Upper lobe of right lung (tissue), 1 donor: ENCODE data around the gene CCDC86. TPM values are rescaled to one million over a fixed set of nuclear protein-coding genes. Genes with fewer than 3 reads are reported as not detected.

Source experiments
- ATAC-seq: fragments of 200-7000 bp; cut with Tn5 transposase; one replicate; pipeline ENCODE4 v1.9.1; 2020; ENCODE audit warnings: mild to moderate bottlenecking, moderate library complexity
- DNase-seq: peaks from one replicate; pipeline ENCODE4 v3.0.0-alpha.2; 2020
- H3K27ac ChIP-seq: fragments of 200-600 bp; one replicate; pipeline ENCODE4 v1.8.0; 2022
- H3K27me3 ChIP-seq: fragments of 200-600 bp; one replicate; pipeline ENCODE4 v1.8.0; 2022; ENCODE audit warnings: mild to moderate bottlenecking
- H3K36me3 ChIP-seq: fragments of 200-600 bp; one replicate; pipeline ENCODE4 v1.8.0; 2022
- H3K4me1 ChIP-seq: fragments of 200-600 bp; one replicate; pipeline ENCODE4 v1.8.0; 2022
- H3K4me3 ChIP-seq: fragments of 200-600 bp; one replicate; pipeline ENCODE4 v1.8.0; 2022; ENCODE audit warnings: mild to moderate bottlenecking
- H3K9me3 ChIP-seq: fragments of 200-600 bp; one replicate; pipeline ENCODE4 v1.8.0; 2022
- intact Hi-C: fragments of 100-400 bp; cut with DNase I; formaldehyde crosslinking; loops from one replicate; pipeline ENCODE4 v1.11.0; 2022
- total RNA-seq: library from RNA; stranded (reverse); fragmentation: NEBNext Ultra II Directional; extraction: Animal tissue kit (Norgen Biotek cat#: 25700); gene quantifications from one replicate; pipeline ENCODE4 v1.2.1, GENCODE V29; 2021
- TF ChIP-seq, protein P1 (sequence below): fragments of 200-600 bp; IDR thresholded peaks from one replicate; pipeline ENCODE4 v1.8.0; 2022; ENCODE audit warnings: antibody characterized with exemption
- donor health status: DM: no; HTN: yes; CAD: no; lungs with severe emphysema.

Gene CCDC86
- total RNA-seq, 1 donor from 2014 or later = 16.6 TPM

DNA sequence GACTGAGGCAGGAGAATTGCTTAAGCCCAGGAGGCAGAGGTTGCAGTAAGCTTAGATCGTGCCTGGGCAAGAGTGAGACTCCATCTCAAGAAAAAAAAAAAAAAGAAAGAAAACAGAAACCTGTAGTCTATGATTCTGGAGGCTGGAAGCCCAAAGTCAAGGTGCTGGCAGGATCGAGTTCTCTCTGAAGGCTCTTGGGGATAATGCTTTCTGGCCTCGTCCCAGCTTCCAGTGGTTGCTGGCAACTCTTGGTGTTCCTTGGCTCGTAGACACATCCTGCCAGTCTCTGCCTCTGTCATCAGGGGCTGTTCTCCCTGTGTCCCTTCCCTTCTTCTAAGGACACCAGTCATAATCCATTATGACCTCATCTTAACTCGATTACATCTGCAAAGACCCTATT is 16.8 kb upstream of the CCDC86 start:
- H3K36me3 ChIP-seq = no peaks in the 10 kb centered on the region
- intact Hi-C loops = no loop called here
- no peaks in the 10 kb centered on the region for H3K4me1 ChIP-seq
- no peak for ATAC-seq
- H3K27ac ChIP-seq = no peak overlapping the region
- DNase-seq = no peak
- no peaks in the 10 kb centered on the region for H3K9me3 ChIP-seq
- H3K27me3 ChIP-seq = no peaks in the 10 kb centered on the region
- TF ChIP-seq, protein P1, sequence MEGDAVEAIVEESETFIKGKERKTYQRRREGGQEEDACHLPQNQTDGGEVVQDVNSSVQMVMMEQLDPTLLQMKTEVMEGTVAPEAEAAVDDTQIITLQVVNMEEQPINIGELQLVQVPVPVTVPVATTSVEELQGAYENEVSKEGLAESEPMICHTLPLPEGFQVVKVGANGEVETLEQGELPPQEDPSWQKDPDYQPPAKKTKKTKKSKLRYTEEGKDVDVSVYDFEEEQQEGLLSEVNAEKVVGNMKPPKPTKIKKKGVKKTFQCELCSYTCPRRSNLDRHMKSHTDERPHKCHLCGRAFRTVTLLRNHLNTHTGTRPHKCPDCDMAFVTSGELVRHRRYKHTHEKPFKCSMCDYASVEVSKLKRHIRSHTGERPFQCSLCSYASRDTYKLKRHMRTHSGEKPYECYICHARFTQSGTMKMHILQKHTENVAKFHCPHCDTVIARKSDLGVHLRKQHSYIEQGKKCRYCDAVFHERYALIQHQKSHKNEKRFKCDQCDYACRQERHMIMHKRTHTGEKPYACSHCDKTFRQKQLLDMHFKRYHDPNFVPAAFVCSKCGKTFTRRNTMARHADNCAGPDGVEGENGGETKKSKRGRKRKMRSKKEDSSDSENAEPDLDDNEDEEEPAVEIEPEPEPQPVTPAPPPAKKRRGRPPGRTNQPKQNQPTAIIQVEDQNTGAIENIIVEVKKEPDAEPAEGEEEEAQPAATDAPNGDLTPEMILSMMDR = no peak
- H3K4me3 ChIP-seq = no peak overlapping the region

DNA sequence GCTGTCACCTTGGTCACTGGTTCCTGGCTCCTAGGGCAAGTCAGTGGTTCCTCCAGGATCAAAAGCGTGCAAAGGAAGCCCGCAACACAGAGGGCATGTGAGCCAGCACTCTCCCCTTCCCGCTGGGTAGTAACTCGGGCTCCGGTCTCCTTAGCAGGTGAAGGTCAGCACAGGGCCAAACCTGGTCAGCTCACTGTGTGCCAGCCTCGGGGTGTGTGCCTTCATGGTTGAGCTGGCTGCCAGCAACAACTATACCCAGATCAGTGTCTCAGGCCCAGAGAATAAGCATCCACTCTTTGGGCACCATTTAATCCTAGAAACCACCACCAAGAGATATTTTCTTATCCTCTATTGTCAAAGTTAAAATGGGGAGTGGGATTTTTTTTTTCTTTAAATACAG is 16.1 kb upstream of the CCDC86 start:
- DNase-seq = no peak
- intact Hi-C loops = no loop called here

DNA sequence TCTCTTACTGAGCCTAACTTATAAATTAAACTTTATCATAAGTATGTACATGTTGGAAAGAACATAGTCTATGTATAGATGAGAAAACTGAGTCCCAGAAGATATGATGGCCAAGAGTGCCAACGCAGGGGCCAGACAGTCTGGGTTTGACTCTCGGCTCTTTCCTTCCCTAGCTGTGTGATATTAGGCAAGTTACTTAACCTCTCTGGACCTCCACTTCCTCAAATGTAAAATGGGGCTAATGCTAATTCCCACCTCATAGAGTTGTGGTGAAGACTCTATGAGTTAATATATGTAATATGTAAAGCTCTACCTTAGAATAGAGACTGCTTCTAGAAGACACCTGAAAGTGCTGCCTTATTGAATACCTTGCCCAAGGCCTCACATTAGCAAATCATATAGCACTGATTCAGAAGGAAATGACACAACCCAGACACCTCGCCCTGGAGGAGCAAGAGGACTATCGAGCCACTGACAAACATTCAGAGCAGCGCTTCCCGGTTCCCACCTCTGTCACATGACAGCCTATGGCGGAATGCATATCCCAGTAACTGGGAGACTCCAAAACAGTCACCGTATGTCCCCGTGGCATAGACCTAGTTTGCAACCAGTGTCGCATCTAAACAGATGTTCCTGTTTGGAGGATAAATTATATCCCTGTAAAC is 11.3 kb upstream of the CCDC86 start:
- intact Hi-C loops = loop anchor here (5.0 to 10.0 kb wide), 2 partner anchors 67 to 354 kb away; no protein-coding TSS in a partner anchor
- H3K4me1 ChIP-seq = no peaks in the 10 kb centered on the region
- no peaks in the 10 kb centered on the region for H3K9me3 ChIP-seq
- H3K4me3 ChIP-seq = no peak overlapping the region
- no peak for DNase-seq
- H3K27me3 ChIP-seq = no peaks in the 10 kb centered on the region
- no peak for ATAC-seq
- TF ChIP-seq, protein P1 = no peak
- H3K27ac ChIP-seq = no peak overlapping the region
- H3K36me3 ChIP-seq = no peaks in the 10 kb centered on the region

More for the DNA sequence above, 16.1 kb upstream of the CCDC86 start:
- TF ChIP-seq, protein P1 = no peak
- Histone ChIP-seq H3K36me3 (no peaks in the 10 kb centered on the region), H3K27me3 (no peaks in the 10 kb centered on the region), H3K27ac (no peak overlapping the region), H3K9me3 (no peaks in the 10 kb centered on the region), H3K4me3 (no peak overlapping the region), H3K4me1 (no peaks in the 10 kb centered on the region)
- ATAC-seq = no peak

DNA sequence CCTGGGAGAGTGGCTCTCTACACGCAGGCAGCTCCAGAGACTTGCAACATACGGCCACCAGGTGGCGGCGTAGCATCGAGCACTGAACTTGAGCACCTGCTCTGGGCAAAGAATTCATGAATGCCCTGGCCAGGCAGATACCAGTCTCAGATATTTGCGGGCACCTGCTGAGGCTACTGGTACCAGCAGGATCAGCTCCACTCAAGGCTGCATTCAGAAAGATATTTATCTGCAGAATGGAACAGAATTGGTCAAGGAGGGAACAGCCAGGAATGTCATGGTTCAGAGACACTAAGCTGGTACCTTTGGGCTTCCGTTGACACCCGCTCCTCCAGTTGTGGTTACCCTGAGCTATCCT is 10.8 kb upstream of the CCDC86 start:
- Histone ChIP-seq H3K27me3 (peaks cover 3% of the 10 kb centered on the region), H3K4me1 (no peaks in the 10 kb centered on the region), H3K27ac (no peak overlapping the region), H3K9me3 (no peaks in the 10 kb centered on the region), H3K4me3 (no peak overlapping the region), H3K36me3 (no peaks in the 10 kb centered on the region)
- peak; percentile 95 for ATAC-seq
- TF ChIP-seq, protein P1 = peak; percentile 94
- intact Hi-C loops = loop anchor here (5.0 to 10.0 kb wide), 2 partner anchors 66 to 354 kb away; no protein-coding TSS in a partner anchor
- DNase-seq = peak; percentile 91

DNA sequence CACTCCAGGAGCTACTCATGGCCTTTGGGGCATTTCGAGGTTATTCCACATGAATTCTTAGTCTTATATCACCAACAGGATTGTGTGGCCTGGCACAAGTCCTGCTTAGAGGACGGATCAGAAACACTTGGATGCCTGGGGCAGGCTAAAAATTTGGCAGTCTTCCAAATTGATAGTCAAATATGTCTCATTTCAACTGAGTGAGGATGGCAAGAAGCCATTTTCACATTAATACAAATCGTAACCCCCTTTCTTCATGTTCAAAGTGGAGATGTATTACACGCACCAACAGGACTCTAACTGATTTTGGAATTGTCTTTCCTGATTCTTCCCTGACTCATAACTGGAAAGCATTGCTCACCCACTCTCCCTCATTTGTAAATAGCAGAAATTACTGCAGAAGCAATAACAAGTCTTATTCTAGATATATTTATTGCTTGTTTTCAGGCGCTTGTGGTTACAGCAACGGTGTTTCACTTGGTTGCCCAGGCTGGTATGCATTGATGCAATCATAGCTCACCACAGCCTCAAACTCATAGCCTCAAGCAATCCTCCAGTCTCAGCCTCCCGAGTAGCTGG is 10.3 kb upstream of the CCDC86 start:
- TF ChIP-seq, protein P1 = no peak
- no peak overlapping the region for H3K27ac ChIP-seq

More for the DNA sequence above, 10.3 kb upstream of the CCDC86 start:
- DNase-seq (no peak), ATAC-seq (no peak)
- intact Hi-C loops = loop anchor here (5.0 to 10.0 kb wide), 2 partner anchors 66 to 353 kb away; no protein-coding TSS in a partner anchor
- Histone ChIP-seq H3K9me3 (no peaks in the 10 kb centered on the region), H3K36me3 (no peaks in the 10 kb centered on the region), H3K27me3 (peaks cover 4% of the 10 kb centered on the region), H3K4me3 (no peak overlapping the region), H3K4me1 (no peaks in the 10 kb centered on the region)
